Measurements from ENCODE around the gene ERH. TPM values are rescaled to one million over a fixed set of nuclear protein-coding genes. Genes with fewer than 3 reads are reported as not detected.
"Not testable (repeated sequence)": the region's sequence is repeated elsewhere in the genome, so short reads cannot be mapped to it uniquely, and the experiment has no call there.

The ERH gene
- total RNA-seq, 1 experiment from 2014 or later = 169 TPM

- no peak for DNase-seq (ENCODE audit: extremely low read depth, low read depth)
Measured at GRCh38 chr14:69399750-69400149, 1.7 kb upstream of the ERH start.

DNA sequence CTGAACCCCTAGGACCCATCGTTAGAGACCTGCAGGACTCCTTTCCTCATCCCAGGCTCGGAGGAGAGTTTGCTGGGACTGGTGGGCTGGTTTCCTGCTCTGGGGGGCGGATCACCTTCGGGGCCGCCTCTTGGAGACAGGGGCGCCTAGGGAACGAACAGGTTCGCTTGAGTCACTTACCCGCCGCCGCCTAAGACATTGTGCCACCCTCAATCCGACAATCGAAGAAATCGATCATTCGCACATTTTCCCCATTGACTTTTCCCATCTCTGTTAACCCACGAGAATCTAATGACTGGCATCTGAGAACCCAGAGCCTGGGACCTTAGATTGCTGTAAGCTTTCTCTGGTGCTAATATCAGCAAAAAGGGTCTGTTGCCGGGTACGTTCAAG, 715 bp upstream of the ERH start:
- no peak for DNase-seq (ENCODE audit: extremely low read depth, low read depth)

DNA sequence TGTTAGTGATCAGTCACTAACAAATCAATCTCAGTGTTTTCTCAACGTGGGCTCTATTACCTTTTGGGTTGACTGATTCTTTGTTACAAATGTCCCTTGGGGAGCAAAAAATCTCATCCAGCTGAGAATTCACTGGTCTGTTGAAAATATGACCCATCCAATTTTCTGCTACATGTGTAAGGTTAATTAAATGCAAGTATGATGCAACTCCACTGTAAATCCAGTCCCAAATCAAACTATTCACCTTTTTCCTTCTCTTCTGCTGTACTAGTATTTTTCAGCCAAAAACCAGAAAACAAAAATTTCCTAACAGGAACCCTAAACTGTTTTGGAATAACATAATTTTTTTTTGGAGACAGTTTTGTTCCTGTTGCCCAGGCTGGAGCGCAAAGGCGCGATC, 2.2 kb downstream of the ERH start:
- DNase-seq (ENCODE audit: extremely low read depth, low read depth) = no peak

DNA sequence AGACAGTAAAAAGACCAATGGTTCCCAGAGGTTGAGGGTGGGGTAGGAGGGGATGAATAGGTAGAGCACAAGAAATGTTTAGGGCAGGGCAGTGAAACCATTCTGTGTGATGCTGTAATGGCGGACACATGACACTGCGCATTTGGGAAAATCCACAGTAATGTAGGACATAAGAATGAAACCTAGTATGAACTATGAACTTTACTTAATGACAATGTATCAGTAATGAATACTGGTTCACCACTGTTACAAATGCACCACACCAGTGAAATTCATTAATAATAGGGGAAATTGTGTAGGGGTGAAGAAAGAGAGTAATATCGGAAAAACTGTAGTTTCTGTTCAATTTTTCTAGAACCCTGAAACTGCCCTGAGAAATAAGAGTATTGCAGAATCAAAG, 5.6 kb downstream of the ERH start:
- no peak for DNase-seq (ENCODE audit: extremely low read depth, low read depth)

DNA sequence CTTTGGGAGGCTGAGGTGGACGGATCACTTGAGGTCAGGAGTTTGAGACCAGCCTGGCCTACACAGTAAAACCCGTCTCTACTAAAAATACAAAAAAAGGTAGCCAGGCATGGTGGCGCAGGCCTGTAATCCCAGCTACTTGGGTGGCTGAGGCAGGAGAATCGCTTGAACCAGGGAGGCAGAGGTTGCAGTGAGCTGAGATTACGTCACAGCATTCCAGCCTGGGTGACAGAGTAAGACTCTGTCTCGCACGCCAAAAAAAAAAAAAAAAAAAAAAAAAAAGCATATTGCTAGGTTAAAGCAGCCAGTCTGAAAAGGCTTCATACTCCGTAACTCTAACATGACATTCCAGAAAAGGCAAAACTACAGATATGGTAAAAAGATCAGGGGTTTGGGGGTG, 6.7 kb downstream of the ERH start:
- not testable (repeated sequence) for DNase-seq (ENCODE audit: extremely low read depth, low read depth)

GRCh38 chr14:69387311-69387710, 10.8 kb downstream of the ERH start:
- DNase-seq (ENCODE audit: extremely low read depth, low read depth) = no peak

DNA sequence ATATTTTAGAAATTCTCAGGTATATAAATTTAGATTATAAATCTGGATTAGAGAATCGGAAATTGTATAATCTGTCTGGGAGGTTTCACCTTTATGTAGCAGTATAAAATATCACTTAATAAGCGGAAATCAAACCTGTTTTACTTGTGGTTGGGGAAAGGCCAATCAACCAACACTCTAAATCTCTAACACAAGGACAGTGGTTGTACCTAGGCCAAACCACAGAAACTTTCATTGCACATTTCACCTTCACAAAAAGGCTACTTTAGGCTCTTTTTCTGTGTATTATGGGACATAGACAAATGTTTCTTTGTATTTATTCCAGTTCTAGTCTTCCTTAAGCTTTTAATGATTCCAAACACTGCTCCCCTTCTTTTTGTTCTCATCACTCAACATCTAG, 19.8 kb downstream of the ERH start:
- DNase-seq (ENCODE audit: extremely low read depth, low read depth) = no peak

GRCh38 chr14:69376439-69376838, 21.7 kb downstream of the ERH start:
- DNase-seq (ENCODE audit: extremely low read depth, low read depth) = no peak

- DNase-seq (ENCODE audit: extremely low read depth, low read depth) = no peak
Measured at GRCh38 chr14:69375722-69376121, 22.4 kb downstream of the ERH start.

- DNase-seq (ENCODE audit: extremely low read depth, low read depth) = no peak
Measured at GRCh38 chr14:69375182-69375581, 22.9 kb downstream of the ERH start.

DNA sequence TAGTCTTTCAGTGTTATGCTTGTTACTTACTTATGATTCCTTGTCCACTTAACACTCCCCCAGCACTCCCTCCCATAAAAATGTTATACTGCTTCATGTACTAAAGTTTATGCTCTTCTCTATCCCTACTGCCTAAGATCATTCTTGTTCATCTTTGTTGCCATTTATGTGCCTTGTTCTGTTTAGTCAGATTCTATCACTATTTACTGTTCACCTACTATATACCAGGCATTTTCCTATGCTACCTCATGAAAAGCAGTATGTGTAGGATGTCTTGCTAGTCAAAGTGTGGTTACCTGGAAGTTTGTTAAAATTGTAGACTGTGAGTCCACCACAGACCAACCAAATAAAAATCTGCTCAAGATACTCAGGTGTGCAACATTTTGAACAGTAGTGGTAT, 23.9 kb downstream of the ERH start:
- DNase-seq (ENCODE audit: extremely low read depth, low read depth) = no peak

- no peak for DNase-seq (ENCODE audit: extremely low read depth, low read depth)
Measured at GRCh38 chr14:69373104-69373503, 25.0 kb downstream of the ERH start.

GRCh38 chr14:69372146-69372545, 26.0 kb downstream of the ERH start:
- no peak for DNase-seq (ENCODE audit: extremely low read depth, low read depth)

GRCh38 chr14:69370061-69370460, 28.0 kb downstream of the ERH start:
- no peak for DNase-seq (ENCODE audit: extremely low read depth, low read depth)

- DNase-seq (ENCODE audit: extremely low read depth, low read depth) = no peak
Measured at GRCh38 chr14:69368381-69368780, 29.7 kb downstream of the ERH start.

- DNase-seq (ENCODE audit: extremely low read depth, low read depth) = no peak
Measured at GRCh38 chr14:69366761-69367160, 31.3 kb downstream of the ERH start.

DNA sequence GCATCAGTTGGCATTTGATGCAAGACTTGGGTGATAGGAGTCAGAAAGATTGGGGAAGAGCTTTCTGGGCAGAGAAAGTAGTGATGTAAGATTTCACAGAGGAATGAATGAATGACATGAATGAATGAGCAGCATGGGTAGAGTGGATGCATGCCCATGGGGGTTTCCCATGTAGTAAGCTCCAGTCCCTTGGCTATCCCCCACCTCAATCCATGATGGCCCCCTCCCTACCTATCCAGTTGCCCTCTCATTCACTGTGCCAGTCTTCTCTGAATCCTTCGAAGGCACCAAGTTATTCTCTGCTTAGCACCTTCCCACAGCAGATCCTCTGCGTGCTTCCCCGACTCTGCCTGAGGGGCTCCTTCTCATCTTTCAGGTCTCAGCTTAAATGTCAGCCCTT, 32.0 kb downstream of the ERH start:
- DNase-seq (ENCODE audit: extremely low read depth, low read depth) = no peak

GRCh38 chr14:69364378-69364777, 33.7 kb downstream of the ERH start:
- no peak for DNase-seq (ENCODE audit: extremely low read depth, low read depth)

DNA sequence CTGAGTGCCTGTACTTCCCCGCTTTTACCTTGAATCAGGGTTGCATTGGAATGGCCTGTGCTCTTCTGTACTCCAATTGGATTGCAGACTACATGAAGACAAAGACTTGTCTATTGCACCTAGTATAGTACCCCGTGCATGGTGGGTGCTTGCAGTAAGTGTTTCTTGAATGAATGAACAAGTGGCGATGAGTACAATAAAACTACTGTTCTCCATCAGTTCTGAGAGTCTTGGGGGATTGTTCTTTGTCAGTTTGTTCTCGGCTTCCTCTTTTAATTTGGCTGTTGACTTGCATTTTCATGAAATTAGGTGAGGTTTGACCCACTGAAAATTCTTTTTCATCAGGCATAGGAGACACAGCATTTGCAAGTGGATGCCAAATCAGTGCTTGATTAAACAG, 34.1 kb downstream of the ERH start:
- DNase-seq (ENCODE audit: extremely low read depth, low read depth) = no peak

GRCh38 chr14:69363055-69363454, 35.0 kb downstream of the ERH start:
- DNase-seq (ENCODE audit: extremely low read depth, low read depth) = no peak

- DNase-seq (ENCODE audit: extremely low read depth, low read depth) = no peak
Measured at GRCh38 chr14:69360438-69361108, 37.5 kb downstream of the ERH start.

- no peak for DNase-seq (ENCODE audit: extremely low read depth, low read depth)
Measured at GRCh38 chr14:69358966-69359365, 39.1 kb downstream of the ERH start.

DNA sequence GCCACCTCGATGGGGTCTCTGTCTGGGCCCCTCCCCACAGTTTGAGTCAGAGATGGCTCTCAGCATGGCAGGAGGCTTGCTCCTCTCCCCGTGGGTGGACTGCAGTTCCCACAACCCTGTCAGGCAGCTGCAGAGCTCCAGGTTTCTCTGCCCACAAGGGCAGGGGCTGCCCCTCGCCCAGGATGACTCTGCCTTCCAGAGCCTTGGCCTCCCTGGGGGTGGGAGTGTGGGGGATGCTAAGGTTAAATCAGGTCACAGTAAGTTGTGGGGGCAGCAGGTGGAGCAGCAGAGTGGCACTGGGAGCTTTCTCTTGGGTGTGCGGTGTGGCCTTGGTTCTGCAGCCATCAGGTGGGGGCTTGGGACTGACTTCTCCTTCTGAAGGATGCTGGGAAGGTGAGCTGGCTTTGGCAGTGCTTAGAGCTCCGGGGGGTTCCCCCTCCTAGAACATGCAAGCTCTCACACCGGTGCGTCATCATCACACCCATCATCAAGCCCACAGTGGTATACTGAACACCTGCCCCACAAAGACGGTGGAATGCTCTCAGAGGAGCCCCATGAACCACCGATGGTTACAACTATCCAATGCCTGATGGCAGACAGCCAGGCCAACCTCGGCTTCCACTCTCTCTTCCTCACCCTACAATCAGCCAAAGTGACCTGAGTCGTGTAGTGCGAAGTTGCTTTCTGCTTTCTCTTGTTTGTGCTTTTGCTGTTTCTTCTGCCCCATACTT, 39.7 kb downstream of the ERH start:
- no peak for DNase-seq (ENCODE audit: extremely low read depth, low read depth)

Measured in NCI-H460 (cell line).